ENCODE data around the gene CHMP2A.

GRCh38 chr19:58551123-58551497 is 3.8 kb downstream of the CHMP2A start:
- no peak for TF ChIP-seq EZH2phosphoT487 (conservative IDR thresholded peaks at IDR 0.05; ENCODE audit: low read length)
- no peak for TF ChIP-seq CTCF (IDR thresholded peaks at IDR 0.05; ENCODE audit: insufficient read depth, low read length, poor library complexity, severe bottlenecking)

Measured in SU-DHL-6 (cell line).